Gastroesophageal sphincter (tissue), 3 donors: ENCODE measurements around the gene ACTR8.

Experiments
- EP300 ChIP-seq: sonication (generic); formaldehyde crosslinking; IDR thresholded peaks from one replicate; pipeline ENCODE4 v1.6.1; 2017; ENCODE audit warnings: antibody characterized with exemption, mild to moderate bottlenecking
- POLR2A ChIP-seq, 2 donors: fragments of 450-650 bp; IDR thresholded peaks; one replicate each; pipeline ENCODE4 v1.6.1; 2017; ENCODE audit warnings: antibody characterized with exemption in 2 of 2, mild to moderate bottlenecking in 2 of 2, moderate library complexity in 1 of 2
- TF ChIP-seq, protein P1 (sequence below), 4 experiments: fragments of 200-600 bp in 2 of 4; fragments of 450-650 bp in 2 of 4; sonication (generic) in 1 of 4; IDR thresholded peaks; one replicate each; pipeline ENCODE4 v1.5.1; 2017 to 2019; ENCODE audit warnings: antibody characterized with exemption in 4 of 4, mild to moderate bottlenecking in 2 of 4, moderate library complexity in 2 of 4

DNA sequence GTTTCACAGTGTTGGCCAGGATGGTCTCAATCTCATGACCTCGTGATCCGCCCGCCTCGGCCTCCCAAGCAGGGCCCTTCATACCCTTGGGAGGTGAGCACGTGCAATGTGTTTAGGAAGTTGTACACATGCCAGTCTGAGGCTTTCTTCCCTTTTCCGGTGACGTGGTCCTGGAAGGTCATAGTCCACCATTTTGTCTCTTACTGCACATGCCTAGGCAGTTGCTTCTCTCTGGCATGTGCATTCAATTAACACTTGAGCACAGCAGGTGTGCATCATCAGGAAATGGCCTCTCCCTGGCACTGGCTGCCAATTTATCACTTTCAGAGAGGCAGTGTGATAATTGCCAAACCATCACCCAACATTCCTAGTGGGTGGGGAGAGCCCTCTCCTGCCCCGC is 31.4 kb upstream of the ACTR8 start:
- TF ChIP-seq EP300 (no peak), POLR2A (IDR thresholded peaks at IDR 0.05) (no peak)
- TF ChIP-seq, protein P1, sequence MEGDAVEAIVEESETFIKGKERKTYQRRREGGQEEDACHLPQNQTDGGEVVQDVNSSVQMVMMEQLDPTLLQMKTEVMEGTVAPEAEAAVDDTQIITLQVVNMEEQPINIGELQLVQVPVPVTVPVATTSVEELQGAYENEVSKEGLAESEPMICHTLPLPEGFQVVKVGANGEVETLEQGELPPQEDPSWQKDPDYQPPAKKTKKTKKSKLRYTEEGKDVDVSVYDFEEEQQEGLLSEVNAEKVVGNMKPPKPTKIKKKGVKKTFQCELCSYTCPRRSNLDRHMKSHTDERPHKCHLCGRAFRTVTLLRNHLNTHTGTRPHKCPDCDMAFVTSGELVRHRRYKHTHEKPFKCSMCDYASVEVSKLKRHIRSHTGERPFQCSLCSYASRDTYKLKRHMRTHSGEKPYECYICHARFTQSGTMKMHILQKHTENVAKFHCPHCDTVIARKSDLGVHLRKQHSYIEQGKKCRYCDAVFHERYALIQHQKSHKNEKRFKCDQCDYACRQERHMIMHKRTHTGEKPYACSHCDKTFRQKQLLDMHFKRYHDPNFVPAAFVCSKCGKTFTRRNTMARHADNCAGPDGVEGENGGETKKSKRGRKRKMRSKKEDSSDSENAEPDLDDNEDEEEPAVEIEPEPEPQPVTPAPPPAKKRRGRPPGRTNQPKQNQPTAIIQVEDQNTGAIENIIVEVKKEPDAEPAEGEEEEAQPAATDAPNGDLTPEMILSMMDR (IDR thresholded peaks at IDR 0.05), result no peak
